ENCODE results near the gene TMPRSS3. TPM values are rescaled to one million over a fixed set of nuclear protein-coding genes. Genes with fewer than 3 reads are reported as not detected.

TMPRSS3 gene
- total and polyA plus RNA-seq, 11 donors, result 0.59 to 2.7 TPM; not detected in 9

DNA sequence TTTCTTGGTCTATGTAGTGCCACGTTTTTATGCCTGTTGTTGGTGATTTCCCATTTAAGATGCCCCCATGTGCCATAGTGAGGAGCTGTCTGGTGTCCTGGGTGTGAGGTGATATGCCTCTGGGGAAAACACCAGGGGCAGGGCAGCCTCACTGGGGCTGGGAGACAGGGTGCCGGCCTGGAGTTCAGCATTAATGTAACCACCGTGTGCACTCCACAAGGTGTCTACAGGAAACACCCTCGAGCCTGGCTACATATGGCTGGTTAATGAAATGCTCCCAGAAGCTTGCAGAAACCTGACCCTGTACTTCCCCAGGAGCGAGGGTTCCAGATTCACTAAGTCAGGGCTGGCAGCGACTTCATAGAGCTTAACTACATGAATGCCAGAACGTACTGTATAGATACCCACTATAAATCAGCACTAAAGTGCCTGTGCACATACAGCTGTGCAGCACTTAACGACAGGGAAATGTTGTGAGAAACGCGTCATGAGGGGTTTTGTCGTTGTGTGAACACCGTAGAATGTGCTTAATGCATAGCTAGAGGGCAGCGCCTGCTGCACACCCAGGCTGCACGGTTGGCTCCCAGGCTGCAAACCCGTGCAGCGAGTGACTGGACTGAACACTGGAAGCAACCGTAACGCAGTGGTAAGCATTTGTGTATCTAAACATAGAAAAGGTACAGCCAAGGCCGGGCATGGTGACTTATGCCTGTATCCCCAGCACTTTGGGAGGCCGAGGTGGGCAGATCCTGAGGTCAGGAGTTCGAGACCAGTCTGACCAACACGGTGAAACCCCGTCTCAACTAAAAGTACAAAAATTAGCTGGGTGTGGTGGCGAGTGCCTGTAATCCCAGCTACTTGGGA, 55.4 kb downstream of the TMPRSS3 start:
- 86 to 90% (median 87%) methylated on average over 21 to 24 of the region's 24 CpGs for WGBS, 4 donors
- intact Hi-C loops (cut with DNase I), result loop anchor here in 1 of 10 donors (10.0 kb wide), 1 partner anchor 186 kb away; no protein-coding TSS in a partner anchor
- H3K4me1 ChIP-seq, result peaks cover 0 to 6% (median 0%) of the 10 kb centered on the region in 12 donors
- no peak overlapping the region for H3K4me3 ChIP-seq
- no peak for DNase-seq
- no peaks in the 10 kb centered on the region for H3K36me3 ChIP-seq
- no peak for TF ChIP-seq POLR2A (IDR thresholded peaks at IDR 0.05)
- TF ChIP-seq, protein P1, sequence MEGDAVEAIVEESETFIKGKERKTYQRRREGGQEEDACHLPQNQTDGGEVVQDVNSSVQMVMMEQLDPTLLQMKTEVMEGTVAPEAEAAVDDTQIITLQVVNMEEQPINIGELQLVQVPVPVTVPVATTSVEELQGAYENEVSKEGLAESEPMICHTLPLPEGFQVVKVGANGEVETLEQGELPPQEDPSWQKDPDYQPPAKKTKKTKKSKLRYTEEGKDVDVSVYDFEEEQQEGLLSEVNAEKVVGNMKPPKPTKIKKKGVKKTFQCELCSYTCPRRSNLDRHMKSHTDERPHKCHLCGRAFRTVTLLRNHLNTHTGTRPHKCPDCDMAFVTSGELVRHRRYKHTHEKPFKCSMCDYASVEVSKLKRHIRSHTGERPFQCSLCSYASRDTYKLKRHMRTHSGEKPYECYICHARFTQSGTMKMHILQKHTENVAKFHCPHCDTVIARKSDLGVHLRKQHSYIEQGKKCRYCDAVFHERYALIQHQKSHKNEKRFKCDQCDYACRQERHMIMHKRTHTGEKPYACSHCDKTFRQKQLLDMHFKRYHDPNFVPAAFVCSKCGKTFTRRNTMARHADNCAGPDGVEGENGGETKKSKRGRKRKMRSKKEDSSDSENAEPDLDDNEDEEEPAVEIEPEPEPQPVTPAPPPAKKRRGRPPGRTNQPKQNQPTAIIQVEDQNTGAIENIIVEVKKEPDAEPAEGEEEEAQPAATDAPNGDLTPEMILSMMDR (IDR thresholded peaks at IDR 0.05), result no peak
- H3K27me3 ChIP-seq, result peaks cover 0 to 12% (median 0%) of the 10 kb centered on the region in 9 donors
- no peak overlapping the region for H3K27ac ChIP-seq
- no peak for ATAC-seq
- H3K9me3 ChIP-seq, result no peaks in the 10 kb centered on the region

DNA sequence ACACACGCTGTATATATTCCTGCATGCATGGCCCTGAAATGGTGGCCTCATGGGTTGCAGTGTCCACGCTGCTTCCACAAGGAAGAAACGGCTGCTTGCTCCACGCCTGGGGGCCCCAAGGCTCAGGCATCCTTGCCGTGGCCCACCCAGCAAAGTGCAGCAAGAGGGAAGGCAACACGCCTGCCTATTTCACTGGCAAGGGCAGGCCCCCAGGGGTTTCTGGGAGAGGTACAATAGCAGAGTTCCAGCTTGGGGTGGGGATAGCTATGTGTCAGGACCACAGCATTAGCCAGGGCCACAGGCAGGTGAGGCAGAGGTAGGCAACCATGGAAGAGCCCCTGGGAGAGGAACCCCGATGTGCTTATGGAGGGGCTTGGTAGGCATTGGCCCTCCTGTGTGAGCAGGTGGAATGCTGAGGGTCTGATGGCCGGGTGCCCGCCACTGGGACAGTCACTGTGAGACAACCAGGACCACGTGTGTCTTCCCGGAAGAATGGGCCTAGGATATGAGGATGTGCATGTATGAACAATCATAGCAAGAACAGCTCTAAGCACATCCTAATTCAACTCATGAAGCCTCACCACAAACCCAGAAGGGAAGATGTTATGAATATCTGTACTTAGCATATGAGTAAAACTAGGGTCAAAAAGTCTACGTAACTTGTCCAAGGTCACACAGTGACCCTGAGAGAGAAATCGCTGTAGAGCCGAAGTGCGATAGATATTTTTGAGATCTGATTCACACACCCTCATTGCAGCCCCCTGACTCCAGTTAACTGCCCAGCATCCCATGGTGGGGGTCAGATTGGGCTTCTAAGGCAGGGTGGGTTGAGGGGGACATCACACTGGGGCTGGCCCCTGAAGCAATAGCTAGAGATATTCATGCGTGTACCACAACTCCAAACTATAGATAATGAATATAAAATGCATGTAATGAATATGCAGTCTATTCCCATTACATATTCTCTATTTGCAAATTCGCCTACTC, 56.8 kb downstream of the TMPRSS3 start:
- WGBS, 4 donors, result 93 to 95% (median 94%) methylated on average over 13 to 17 of the region's 17 CpGs
- Histone ChIP-seq H3K4me3 (no peak overlapping the region), H3K36me3 (no peaks in the 10 kb centered on the region), H3K9me3 (no peaks in the 10 kb centered on the region), H3K27me3 (peaks cover 0 to 25% (median 4%) of the 10 kb centered on the region in 9 donors), H3K27ac (no peak overlapping the region), H3K4me1 (peaks cover 0 to 6% (median 0%) of the 10 kb centered on the region in 12 donors)
- DNase-seq (no peak), ATAC-seq (no peak)
- TF ChIP-seq, protein P1 (IDR thresholded peaks at IDR 0.05), result no peak
- TF ChIP-seq POLR2A (IDR thresholded peaks at IDR 0.05), result no peak
- intact Hi-C loops (cut with DNase I), result loop anchor here in 7 of 10 donors (5.0 to 10.0 kb wide), 4 partner anchors 106 to 194 kb away; no protein-coding TSS in a partner anchor

DNA sequence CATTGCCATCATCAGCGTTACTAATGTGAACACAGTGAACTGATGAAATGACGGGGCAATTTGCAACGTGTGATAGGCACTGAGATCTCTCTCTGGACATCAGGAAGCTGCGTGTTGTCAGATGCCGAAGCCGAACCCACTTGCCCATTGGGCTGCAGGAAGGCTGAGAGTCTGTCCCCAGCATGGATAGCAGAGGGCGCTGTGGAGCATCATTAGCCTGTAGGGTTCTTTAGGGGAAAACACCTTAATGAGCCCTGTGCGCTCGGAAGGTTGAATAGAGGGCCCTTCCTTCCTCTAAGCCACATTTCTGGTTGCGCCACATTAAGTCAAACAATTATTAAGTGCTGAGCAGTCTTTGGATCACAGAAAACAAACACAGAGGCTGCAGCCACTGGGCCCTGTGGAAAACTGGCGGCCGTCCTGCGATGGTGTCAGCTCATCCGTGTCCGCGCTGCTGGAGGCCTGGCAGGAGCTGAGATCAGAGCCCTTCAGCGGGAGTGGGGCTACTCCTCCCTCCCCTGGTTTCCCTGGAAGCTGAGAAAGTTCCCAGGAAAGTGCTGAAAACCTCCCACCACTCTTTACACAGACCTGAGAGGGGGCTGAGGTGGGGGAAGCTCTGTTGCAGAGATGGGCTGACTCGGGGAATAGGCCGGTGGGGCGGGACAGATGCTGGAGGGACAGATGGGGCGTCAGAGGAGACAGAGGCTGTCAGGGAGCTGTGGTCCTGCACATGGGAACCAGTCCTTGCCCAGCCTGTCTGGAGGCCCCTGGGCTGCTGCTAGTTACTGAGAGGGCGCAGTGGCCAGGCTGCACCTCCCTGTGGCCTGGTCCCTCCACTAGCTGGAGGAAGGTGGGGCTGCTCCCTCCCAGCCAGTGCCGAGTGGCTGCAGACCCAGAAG, 57.8 kb downstream of the TMPRSS3 start:
- no peaks in the 10 kb centered on the region for H3K9me3 ChIP-seq
- H3K4me1 ChIP-seq, result peaks cover 0 to 6% (median 0%) of the 10 kb centered on the region in 12 donors
- H3K27ac ChIP-seq, result no peak overlapping the region
- peak in 3 of 4 donors; percentile 56 to 86 (median 78) for ATAC-seq
- no peak for TF ChIP-seq POLR2A (IDR thresholded peaks at IDR 0.05)
- TF ChIP-seq, protein P1 (IDR thresholded peaks at IDR 0.05), result peak; percentile 31 to 68 (median 61)
- intact Hi-C loops (cut with DNase I), result loop anchor here in 7 of 10 donors (5.0 to 10.0 kb wide), 4 partner anchors 107 to 193 kb away; no protein-coding TSS in a partner anchor
- no peak overlapping the region for H3K4me3 ChIP-seq
- DNase-seq, result peak in 4 of 5 donors; percentile 47 to 62 (median 56)
- WGBS, 4 donors, result 40 to 52% (median 45%) methylated on average over 13 to 23 of the region's 23 CpGs
- H3K36me3 ChIP-seq, result no peaks in the 10 kb centered on the region
- peaks cover 0 to 26% (median 8%) of the 10 kb centered on the region in 9 donors for H3K27me3 ChIP-seq

Measured in heart left ventricle (tissue), 16 donors.